Measurements from ENCODE around the gene DDI1.

GRCh38 chr11:104060820-104061219 lies 24.4 kb downstream of the DDI1 start:
- TF ChIP-seq FOS (IDR thresholded peaks at IDR 0.05; ENCODE audit: low read depth, low read length) (no peak), CTCF (conservative IDR thresholded peaks at IDR 0.05; ENCODE audit: low read depth, low read length) (no peak), RAD21 (IDR thresholded peaks at IDR 0.05; ENCODE audit: low read length) (no peak), POLR2A (IDR thresholded peaks at IDR 0.05; ENCODE audit: low read depth, low read length) (no peak), USF2 (IDR thresholded peaks at IDR 0.05; ENCODE audit: low read depth, low read length) (no peak), ELK1 (IDR thresholded peaks at IDR 0.05; ENCODE audit: borderline replicate concordance, low read depth, low read length) (no peak), MAZ (IDR thresholded peaks at IDR 0.05; ENCODE audit: borderline replicate concordance, low read depth, low read length) (no peak), CEBPB (IDR thresholded peaks at IDR 0.05; ENCODE audit: low read depth, low read length) (no peak), MAFK (IDR thresholded peaks at IDR 0.05; ENCODE audit: low read depth, low read length) (no peak), SMC3 (IDR thresholded peaks at IDR 0.05; ENCODE audit: low read depth, low read length) (no peak)

Measured in IMR-90 (cell line).